GM12878 (cell line): ENCODE data around the gene HACD4.

Experiments used
- CEBPB ChIP-seq, 2 experiments: fragments of 150-350 bp in 1 of 2; IDR thresholded peaks; 2 replicates each; pipeline ENCODE4 v1.6.1; 2012 to 2014; ENCODE audit warnings: low read depth in 2 of 2, low read length in 2 of 2, borderline replicate concordance in 1 of 2, inconsistent platforms in 1 of 2
- KAT2A ChIP-seq: conservative IDR thresholded peaks from 2 replicates; pipeline ENCODE4 v1.6.1; 2011; ENCODE audit warnings: low read depth, low read length; ENCODE audit not compliant: control insufficient read depth
- LARP7 ChIP-seq: fragments of 450-650 bp; IDR thresholded peaks from 2 replicates; pipeline ENCODE4 v1.6.1; 2017; ENCODE audit warnings: mild to moderate bottlenecking
- MTA3 ChIP-seq: IDR thresholded peaks from 2 replicates; pipeline ENCODE4 v1.6.1; 2012; ENCODE audit warnings: low read length, inconsistent platforms, borderline replicate concordance
- MYC ChIP-seq: IDR thresholded peaks from 2 replicates; pipeline ENCODE4 v1.6.1; 2011; ENCODE audit warnings: mild to moderate bottlenecking, low read length, moderate library complexity, inconsistent platforms; ENCODE audit not compliant: insufficient read depth, insufficient replicate concordance, insufficient read length, severe bottlenecking
- POLR2A ChIP-seq: IDR thresholded peaks from 2 replicates; pipeline ENCODE4 v1.6.1; 2011; ENCODE audit warnings: low read depth, mild to moderate bottlenecking, low read length
- POLR2AphosphoS5 ChIP-seq: IDR thresholded peaks from 2 replicates; pipeline ENCODE4 v1.6.1; 2011; ENCODE audit warnings: mild to moderate bottlenecking, low read length, inconsistent platforms
- RAD21 ChIP-seq: IDR thresholded peaks from 2 replicates; pipeline ENCODE4 v1.6.1; 2011; ENCODE audit warnings: mild to moderate bottlenecking, low read depth, low read length, moderate library complexity; ENCODE audit not compliant: insufficient read depth
- SMC3 ChIP-seq: IDR thresholded peaks from 2 replicates; pipeline ENCODE4 v1.6.1; 2011; ENCODE audit warnings: low read length, improper control_type of control experiment, borderline replicate concordance
- SP1 ChIP-seq: IDR thresholded peaks from one replicate; pipeline ENCODE4 v1.6.1; 2011; ENCODE audit warnings: low read depth, low read length
- YBX1 ChIP-seq: fragments of 450-650 bp; IDR thresholded peaks from 2 replicates; pipeline ENCODE4 v1.6.1; 2016; ENCODE audit warnings: antibody characterized with exemption
- ZNF24 ChIP-seq: fragments of 450-650 bp; IDR thresholded peaks from 2 replicates; pipeline ENCODE4 v1.6.1; 2017; ENCODE audit warnings: antibody characterized with exemption, mild to moderate bottlenecking
- ZNF274 ChIP-seq: IDR thresholded peaks from one replicate; pipeline ENCODE4 v1.8.0; 2011; ENCODE audit not compliant: insufficient read length, insufficient read depth
- TF ChIP-seq, protein P1 (sequence below): IDR thresholded peaks from 2 replicates; pipeline ENCODE4 v1.6.1; 2011; ENCODE audit warnings: low read depth, mild to moderate bottlenecking, low read length, moderate library complexity, borderline replicate concordance; ENCODE audit errors: extremely low read depth

DNA sequence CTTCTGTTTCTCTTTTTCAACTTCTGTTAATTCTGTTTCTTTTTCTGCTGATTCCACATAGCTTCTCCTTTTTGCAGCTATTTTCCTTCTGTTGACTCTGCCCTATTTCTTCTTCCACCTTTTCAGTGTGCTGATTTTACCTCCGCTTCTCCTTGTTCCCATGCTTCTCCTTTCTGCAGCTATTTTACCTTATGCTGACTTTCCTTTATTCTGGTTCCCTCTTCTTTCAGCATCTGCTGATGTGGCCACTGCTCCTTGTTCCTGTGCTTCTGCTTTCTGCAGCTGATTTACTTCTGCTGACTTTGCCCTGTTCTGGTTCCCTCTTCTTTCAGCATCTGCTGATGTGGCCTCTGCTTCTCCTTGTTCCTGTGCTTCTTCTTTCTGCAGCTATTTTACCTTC, 58.8 kb downstream of the HACD4 start:
- TF ChIP-seq ZNF274 (no peak), MTA3 (no peak), POLR2AphosphoS5 (no peak), SP1 (no peak), SMC3 (no peak), RAD21 (no peak), POLR2A (no peak), CEBPB (IDR thresholded peaks at IDR 0.05; ENCODE audit: borderline replicate concordance in 1 of 2, low read depth in 2 of 2, low read length in 2 of 2) (no peak), MYC (no peak), KAT2A (no peak), YBX1 (no peak), ZNF24 (no peak), LARP7 (no peak)
- TF ChIP-seq, protein P1, sequence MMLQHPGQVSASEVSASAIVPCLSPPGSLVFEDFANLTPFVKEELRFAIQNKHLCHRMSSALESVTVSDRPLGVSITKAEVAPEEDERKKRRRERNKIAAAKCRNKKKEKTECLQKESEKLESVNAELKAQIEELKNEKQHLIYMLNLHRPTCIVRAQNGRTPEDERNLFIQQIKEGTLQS: no peak
